ENCODE data around the gene FRMPD1. TPM values are rescaled to one million over a fixed set of nuclear protein-coding genes. Genes with fewer than 3 reads are reported as not detected.

FRMPD1 gene
- total RNA-seq, 3 donors from 2014 or later: 0.09 to 1.1 TPM; not detected in 1

DNA sequence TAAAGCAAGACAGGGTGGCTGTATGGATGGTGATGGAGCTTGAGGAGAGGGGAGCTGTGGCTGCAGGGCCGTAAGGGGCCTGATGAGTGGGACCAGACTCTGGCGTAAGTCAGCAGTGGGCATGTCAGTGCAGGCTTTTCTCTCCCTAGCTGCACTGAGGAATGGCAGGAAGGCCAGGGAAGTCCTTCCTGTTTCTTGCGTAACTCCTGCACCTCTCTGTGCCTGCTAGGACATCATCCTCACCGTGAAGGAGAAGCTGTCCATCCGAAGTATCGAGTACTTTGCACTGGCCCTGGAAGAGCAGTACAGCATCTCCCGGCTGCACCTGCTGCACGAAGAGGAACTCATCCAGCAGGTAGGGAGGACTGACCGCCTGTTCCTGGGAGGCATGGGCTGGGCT is 78.7 kb downstream of the FRMPD1 start:
- H3K4me1 ChIP-seq (ENCODE audit: low read depth): no peaks in the 10 kb centered on the region
- intact Hi-C loops (cut with DNase I, micrococcal nuclease): no loop called here
- TF ChIP-seq, protein P1, sequence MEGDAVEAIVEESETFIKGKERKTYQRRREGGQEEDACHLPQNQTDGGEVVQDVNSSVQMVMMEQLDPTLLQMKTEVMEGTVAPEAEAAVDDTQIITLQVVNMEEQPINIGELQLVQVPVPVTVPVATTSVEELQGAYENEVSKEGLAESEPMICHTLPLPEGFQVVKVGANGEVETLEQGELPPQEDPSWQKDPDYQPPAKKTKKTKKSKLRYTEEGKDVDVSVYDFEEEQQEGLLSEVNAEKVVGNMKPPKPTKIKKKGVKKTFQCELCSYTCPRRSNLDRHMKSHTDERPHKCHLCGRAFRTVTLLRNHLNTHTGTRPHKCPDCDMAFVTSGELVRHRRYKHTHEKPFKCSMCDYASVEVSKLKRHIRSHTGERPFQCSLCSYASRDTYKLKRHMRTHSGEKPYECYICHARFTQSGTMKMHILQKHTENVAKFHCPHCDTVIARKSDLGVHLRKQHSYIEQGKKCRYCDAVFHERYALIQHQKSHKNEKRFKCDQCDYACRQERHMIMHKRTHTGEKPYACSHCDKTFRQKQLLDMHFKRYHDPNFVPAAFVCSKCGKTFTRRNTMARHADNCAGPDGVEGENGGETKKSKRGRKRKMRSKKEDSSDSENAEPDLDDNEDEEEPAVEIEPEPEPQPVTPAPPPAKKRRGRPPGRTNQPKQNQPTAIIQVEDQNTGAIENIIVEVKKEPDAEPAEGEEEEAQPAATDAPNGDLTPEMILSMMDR (IDR thresholded peaks at IDR 0.05): no peak
- ATAC-seq (no peak), DNase-seq (no peak)
- no peaks in the 10 kb centered on the region for H3K36me3 ChIP-seq (ENCODE audit: low read depth)
- H3K4me3 ChIP-seq: no peak overlapping the region
- H3K9me3 ChIP-seq: no peaks in the 10 kb centered on the region

DNA sequence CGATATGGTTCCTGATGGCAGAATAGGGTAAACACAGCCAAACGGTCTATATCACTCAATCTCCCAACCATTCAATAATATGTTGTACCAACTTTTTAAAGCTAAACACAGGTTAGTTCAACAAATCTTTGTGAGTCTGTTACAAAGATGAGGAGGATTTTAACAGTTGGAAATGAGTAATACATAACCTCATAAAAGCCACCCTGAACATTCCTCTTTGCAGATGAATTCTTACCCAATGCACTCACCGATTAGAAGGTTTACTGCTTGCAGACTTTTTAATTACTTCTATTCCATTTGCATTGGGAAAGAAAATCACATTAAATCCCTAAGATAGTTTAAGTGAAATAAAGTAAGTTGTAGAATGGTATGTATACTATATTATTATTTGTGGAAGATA is 79.5 kb downstream of the FRMPD1 start:
- no peak for DNase-seq
- Histone ChIP-seq H3K36me3 (ENCODE audit: low read depth) (no peaks in the 10 kb centered on the region), H3K9me3 (no peaks in the 10 kb centered on the region), H3K4me1 (ENCODE audit: low read depth) (no peaks in the 10 kb centered on the region), H3K4me3 (no peak overlapping the region)
- no peak for ATAC-seq
- intact Hi-C loops (cut with DNase I, micrococcal nuclease): no loop called here
- TF ChIP-seq, protein P1 (IDR thresholded peaks at IDR 0.05): no peak

DNA sequence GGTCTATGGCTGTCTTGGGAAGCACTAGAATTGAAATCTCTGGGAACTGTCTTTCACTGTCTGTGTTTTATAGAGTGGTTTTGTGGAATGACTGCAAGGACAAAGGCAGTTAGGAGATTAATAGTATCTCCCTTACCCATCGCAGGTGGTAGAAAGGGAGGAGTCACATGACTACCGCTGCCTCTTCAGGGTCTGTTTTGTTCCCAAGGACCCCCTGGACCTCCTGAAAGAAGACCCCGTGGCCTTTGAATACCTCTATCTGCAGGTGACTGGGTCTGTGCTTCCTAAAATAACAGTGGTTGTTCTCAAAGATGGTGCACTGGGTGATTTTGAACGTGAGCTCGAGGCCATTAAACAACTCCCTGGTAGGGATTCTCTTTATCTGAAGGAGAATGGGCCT is 80.1 kb downstream of the FRMPD1 start:
- intact Hi-C loops (cut with DNase I, micrococcal nuclease): no loop called here
- DNase-seq (no peak), ATAC-seq (no peak)
- Histone ChIP-seq H3K9me3 (no peaks in the 10 kb centered on the region), H3K36me3 (ENCODE audit: low read depth) (no peaks in the 10 kb centered on the region), H3K4me3 (no peak overlapping the region), H3K4me1 (ENCODE audit: low read depth) (no peaks in the 10 kb centered on the region)
- TF ChIP-seq, protein P1 (IDR thresholded peaks at IDR 0.05): no peak

DNA sequence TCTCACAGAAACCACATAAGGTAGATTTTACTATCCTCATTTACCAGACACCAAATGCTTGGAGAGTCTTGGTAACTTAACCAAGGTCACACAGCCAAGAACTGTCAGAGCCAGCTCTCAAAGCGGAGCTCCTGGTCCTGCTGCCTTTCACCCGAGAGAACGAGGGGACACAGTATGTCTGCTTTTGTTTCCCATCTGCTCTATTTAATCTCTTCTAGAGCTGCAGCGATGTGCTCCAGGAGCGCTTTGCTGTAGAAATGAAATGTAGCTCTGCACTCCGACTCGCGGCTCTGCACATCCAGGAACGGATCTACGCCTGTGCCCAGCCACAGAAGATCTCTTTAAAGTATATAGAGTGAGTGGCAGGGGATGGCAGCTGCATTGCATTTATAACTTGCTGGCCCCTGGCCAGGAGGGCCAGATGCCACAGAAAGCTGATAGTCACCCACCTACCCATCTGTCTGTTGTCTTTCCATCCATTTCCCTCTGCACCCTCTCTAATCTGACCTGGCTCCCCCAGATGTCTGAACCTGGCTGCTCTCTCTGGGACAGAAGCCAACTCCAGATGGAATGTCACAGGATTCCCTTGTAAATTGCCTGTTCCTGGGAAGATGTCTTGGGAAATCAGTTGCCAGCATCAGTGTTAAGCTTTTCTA is 81.5 kb downstream of the FRMPD1 start:
- intact Hi-C loops (cut with DNase I, micrococcal nuclease): no loop called here
- H3K4me1 ChIP-seq (ENCODE audit: low read depth): no peaks in the 10 kb centered on the region
- DNase-seq (no peak), ATAC-seq (no peak)
- H3K9me3 ChIP-seq: no peaks in the 10 kb centered on the region
- TF ChIP-seq, protein P1 (IDR thresholded peaks at IDR 0.05): no peak
- H3K4me3 ChIP-seq: no peak overlapping the region
- no peaks in the 10 kb centered on the region for H3K36me3 ChIP-seq (ENCODE audit: low read depth)

DNA sequence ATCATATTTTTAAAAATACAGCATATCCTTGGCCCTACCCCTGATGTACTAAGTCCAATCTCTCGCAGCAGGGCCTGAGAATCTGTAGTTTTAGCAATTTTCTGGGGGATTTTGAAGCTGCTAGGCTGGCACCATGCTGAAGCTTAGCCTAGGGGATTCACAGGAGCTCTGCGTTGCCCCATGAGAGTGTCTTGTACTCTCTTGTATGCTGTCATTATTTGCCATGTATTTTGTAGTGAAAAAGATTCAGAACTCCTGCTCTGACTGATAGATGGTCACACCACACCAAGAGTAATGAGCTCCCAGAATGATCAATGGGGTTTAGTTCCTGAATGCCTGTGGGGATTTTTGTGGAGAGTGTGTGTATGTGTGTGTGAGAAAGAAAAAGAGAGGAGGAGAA is 82.2 kb downstream of the FRMPD1 start:
- intact Hi-C loops (cut with DNase I, micrococcal nuclease): no loop called here
- Histone ChIP-seq H3K9me3 (no peaks in the 10 kb centered on the region), H3K36me3 (ENCODE audit: low read depth) (no peaks in the 10 kb centered on the region), H3K4me1 (ENCODE audit: low read depth) (no peaks in the 10 kb centered on the region), H3K4me3 (no peak overlapping the region)
- DNase-seq (no peak), ATAC-seq (no peak)
- TF ChIP-seq, protein P1 (IDR thresholded peaks at IDR 0.05): no peak

DNA sequence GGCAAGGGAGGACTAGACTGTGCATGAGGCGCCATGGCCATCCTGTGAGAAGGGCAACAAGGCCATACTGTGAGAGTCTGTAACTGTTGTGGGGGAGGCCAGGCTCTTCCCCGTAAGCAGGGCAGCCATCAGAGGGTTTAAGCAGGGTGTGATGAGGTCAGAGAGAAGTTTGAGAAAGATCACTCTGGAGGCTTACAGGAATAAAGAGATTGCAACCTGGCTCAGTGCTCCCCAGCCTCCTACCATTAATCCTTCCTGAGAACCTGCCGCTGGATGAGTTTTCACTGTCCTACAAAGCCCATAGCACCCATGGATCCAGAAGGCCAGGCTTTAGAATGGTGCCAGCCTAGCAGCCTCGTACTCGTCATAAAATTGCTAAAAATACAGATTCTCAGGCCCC is 88.5 kb downstream of the FRMPD1 start:
- H3K4me3 ChIP-seq: no peak overlapping the region
- intact Hi-C loops (cut with DNase I, micrococcal nuclease): no loop called here
- TF ChIP-seq, protein P1 (IDR thresholded peaks at IDR 0.05): no peak
- H3K9me3 ChIP-seq: no peaks in the 10 kb centered on the region
- no peak for DNase-seq
- no peaks in the 10 kb centered on the region for H3K4me1 ChIP-seq (ENCODE audit: low read depth)
- ATAC-seq: no peak
- H3K36me3 ChIP-seq (ENCODE audit: low read depth): no peaks in the 10 kb centered on the region

All from mucosa of descending colon (tissue), 3 donors.